Fibroblast of lung (primary cell): ENCODE results near the gene KIAA1755. TPM values are rescaled to one million over a fixed set of nuclear protein-coding genes. Genes with fewer than 3 reads are reported as not detected.

ENCODE experiments used
- DNase-seq, 2 donors: peaks; one replicate each; pipeline versions ENCODE4 v3.0.0 to v3.0.0-alpha.2; 2010; ENCODE audit warnings: low read depth in 2 of 2
- H2AFZ ChIP-seq: 2 replicates; pipeline ENCODE4 v1.5.1; 2012; ENCODE audit warnings: low read length, control low read depth, inconsistent platforms
- H3K27ac ChIP-seq: 2 replicates; pipeline ENCODE4 v1.5.1; 2011; ENCODE audit warnings: low read length, control low read depth; ENCODE audit not compliant: insufficient read depth
- H3K27me3 ChIP-seq: 2 replicates; pipeline ENCODE4 v1.5.1; 2011; ENCODE audit warnings: mild to moderate bottlenecking, low read length; ENCODE audit not compliant: control insufficient read depth, insufficient read depth
- H3K36me3 ChIP-seq: 2 replicates; pipeline ENCODE4 v1.5.1; 2011; ENCODE audit warnings: low read length; ENCODE audit not compliant: control insufficient read depth, insufficient read depth
- H3K4me1 ChIP-seq: 2 replicates; pipeline ENCODE4 v1.5.1; 2011; ENCODE audit warnings: low read length; ENCODE audit not compliant: control insufficient read depth, insufficient read depth; ENCODE audit errors: extremely low read depth
- H3K4me2 ChIP-seq: 2 replicates; pipeline ENCODE4 v1.5.1; 2011; ENCODE audit warnings: low read length, control low read depth; ENCODE audit not compliant: insufficient read depth; ENCODE audit errors: extremely low read depth
- H3K4me3 ChIP-seq, 4 experiments: fragments of 200-600 bp in 1 of 4; sonication (generic) in 1 of 4; replicated peaks in 1 of 4; 2 replicates each; pipeline ENCODE4 v1.5.1; 2011 to 2016; ENCODE audit warnings: low read length in 4 of 4, low read depth in 3 of 4, mild to moderate bottlenecking in 3 of 4, control low read depth in 2 of 4, inconsistent platforms in 1 of 4, mixed read lengths in 1 of 4; ENCODE audit not compliant: insufficient read depth in 1 of 4; ENCODE audit errors: control extremely low read depth in 1 of 4
- H3K79me2 ChIP-seq: 2 replicates; pipeline ENCODE4 v1.5.1; 2012; ENCODE audit warnings: mild to moderate bottlenecking, low read length, inconsistent platforms; ENCODE audit not compliant: control insufficient read depth, insufficient read depth
- H3K9ac ChIP-seq: 2 replicates; pipeline ENCODE4 v1.5.1; 2011; ENCODE audit warnings: mild to moderate bottlenecking, low read length, control low read depth; ENCODE audit not compliant: insufficient read depth
- H3K9me3 ChIP-seq: 2 replicates; pipeline ENCODE4 v1.5.1; 2012; ENCODE audit warnings: low read depth, low read length; ENCODE audit not compliant: control insufficient read depth, insufficient read depth
- H4K20me1 ChIP-seq: 2 replicates; pipeline ENCODE4 v1.5.1; 2011; ENCODE audit warnings: low read length; ENCODE audit not compliant: control insufficient read depth, insufficient read depth; ENCODE audit errors: extremely low read depth
- CTCF ChIP-seq, 2 donors: IDR thresholded peaks in 1 of 2; conservative IDR thresholded peaks in 1 of 2; 1 replicate in 1 of 2; 2 replicates in 1 of 2; pipeline ENCODE4 v1.5.1; 2011 to 2012; ENCODE audit warnings: low read length in 2 of 2, control low read depth in 1 of 2, inconsistent platforms in 1 of 2, low read depth in 1 of 2, mild to moderate bottlenecking in 1 of 2
- EZH2 ChIP-seq: IDR thresholded peaks from 2 replicates; pipeline ENCODE4 v1.5.1; 2012; ENCODE audit warnings: low read length, control low read depth, mild to moderate bottlenecking; ENCODE audit errors: missing control alignments
- polyA plus RNA-seq, 2 donors: library from polyadenylated mRNA; depleted of rRNA in 1 of 2; stranded (reverse) in 1 of 2; unstranded in 1 of 2; fragments of >200 nt; gene quantifications; 2 replicates each; pipeline ENCODE4 v1.2.1, GENCODE V29; 2011 to 2012; ENCODE audit warnings: missing spikeins in 1 of 2
- total RNA-seq: library from RNA; depleted of rRNA; stranded (reverse); fragments of >200 nt; gene quantifications from 2 replicates; pipeline ENCODE4 v1.2.1, GENCODE V29; 2014

The KIAA1755 gene
- total and polyA plus RNA-seq, 2 donors (not counting 1 experiment from before 2014, with no cell fraction given), result 0.60 to 2.8 TPM

- TF ChIP-seq CTCF (conservative IDR thresholded peaks at IDR 0.05 in 1 of 2, IDR thresholded peaks at IDR 0.05 in 1 of 2; ENCODE audit: low read depth in 1 of 2, low read length in 2 of 2), result no peak
- no peak for TF ChIP-seq EZH2
- Histone ChIP-seq H3K4me1 (peaks cover 39% of the 10 kb centered on the region), H3K27ac (peak overlapping the region; percentile 35), H3K27me3 (no peaks in the 10 kb centered on the region), H3K9me3 (no peaks in the 10 kb centered on the region), H4K20me1 (no peaks in the 10 kb centered on the region), H3K4me3 (no peak overlapping the region), H3K79me2 (no peaks in the 10 kb centered on the region), H2AFZ (peak overlapping the region; percentile 22), H3K36me3 (no peaks in the 10 kb centered on the region), H3K9ac (no peak overlapping the region), H3K4me2 (no peak overlapping the region)
- peak; percentile 36 to 50 for DNase-seq
Measured at GRCh38 chr20:38170826-38171674, 89.5 kb downstream of the KIAA1755 start.

GRCh38 chr20:38170219-38170825 is 90.2 kb downstream of the KIAA1755 start:
- no peak for DNase-seq
- Histone ChIP-seq H3K9ac (no peak overlapping the region), H4K20me1 (no peaks in the 10 kb centered on the region), H3K4me3 (no peak overlapping the region), H3K4me1 (peaks cover 46% of the 10 kb centered on the region), H3K79me2 (peaks cover 2% of the 10 kb centered on the region), H2AFZ (no peak overlapping the region), H3K9me3 (no peaks in the 10 kb centered on the region), H3K36me3 (no peaks in the 10 kb centered on the region), H3K4me2 (no peak overlapping the region), H3K27me3 (no peaks in the 10 kb centered on the region), H3K27ac (peak overlapping the region; percentile 7)
- TF ChIP-seq CTCF (conservative IDR thresholded peaks at IDR 0.05 in 1 of 2, IDR thresholded peaks at IDR 0.05 in 1 of 2; ENCODE audit: low read depth in 1 of 2, low read length in 2 of 2) (no peak), EZH2 (no peak)

- Histone ChIP-seq H3K4me1 (peaks cover 47% of the 10 kb centered on the region), H4K20me1 (no peaks in the 10 kb centered on the region), H3K4me3 (no peak overlapping the region)
Measured at GRCh38 chr20:38169636-38170193, 90.8 kb downstream of the KIAA1755 start.

More at GRCh38 chr20:38169636-38170193, 90.8 kb downstream of the KIAA1755 start:
- H3K27ac ChIP-seq, result no peak overlapping the region
- no peaks in the 10 kb centered on the region for H3K27me3 ChIP-seq
- H3K9ac ChIP-seq, result no peak overlapping the region
- H3K9me3 ChIP-seq, result no peaks in the 10 kb centered on the region
- no peak for DNase-seq
- TF ChIP-seq CTCF (conservative IDR thresholded peaks at IDR 0.05 in 1 of 2, IDR thresholded peaks at IDR 0.05 in 1 of 2; ENCODE audit: low read depth in 1 of 2, low read length in 2 of 2) (no peak), EZH2 (no peak)
- H3K79me2 ChIP-seq, result peaks cover 3% of the 10 kb centered on the region
- H2AFZ ChIP-seq, result no peak overlapping the region
- H3K4me2 ChIP-seq, result no peak overlapping the region
- no peaks in the 10 kb centered on the region for H3K36me3 ChIP-seq
